OCI-LY1 (cell line): ENCODE data around the gene TSPAN10.

Experiments used
- EZH2 ChIP-seq: fragments of 200-600 bp; sonication (generic), shearing (Covaris generic); IDR thresholded peaks from 2 replicates; pipeline ENCODE4 v1.8.0; 2017; ENCODE audit warnings: borderline replicate concordance, mixed run types, mild to moderate bottlenecking, antibody characterized with exemption, low read length, moderate library complexity, mixed read lengths
- TF ChIP-seq, protein P1 (sequence below): fragments of 200-600 bp; sonication (generic), shearing (Covaris generic); IDR thresholded peaks from 2 replicates; pipeline ENCODE4 v1.5.1; 2017; ENCODE audit warnings: mild to moderate bottlenecking, antibody characterized with exemption, low read length, moderate library complexity, mixed read lengths

DNA sequence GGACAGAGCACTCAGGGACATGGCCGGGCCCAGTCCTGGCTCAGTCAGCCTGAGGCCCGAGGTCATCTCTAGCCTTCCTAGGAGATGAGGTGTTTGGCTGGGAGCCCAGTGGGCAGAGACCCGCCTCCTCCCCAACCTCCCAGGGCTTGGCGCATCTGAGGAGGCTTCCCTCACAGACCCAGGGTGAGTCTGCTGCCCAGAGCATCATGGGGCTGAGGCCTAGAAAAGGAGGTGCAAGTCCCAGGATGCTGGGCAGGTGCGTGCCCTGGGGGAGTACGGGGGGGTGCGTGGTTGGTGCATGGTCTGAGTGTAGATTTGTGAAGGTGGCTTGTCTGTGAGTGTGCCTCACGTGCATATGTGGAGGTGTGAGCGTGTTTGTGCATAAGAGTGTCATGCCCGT, 14.7 kb downstream of the TSPAN10 start:
- TF ChIP-seq, protein P1, sequence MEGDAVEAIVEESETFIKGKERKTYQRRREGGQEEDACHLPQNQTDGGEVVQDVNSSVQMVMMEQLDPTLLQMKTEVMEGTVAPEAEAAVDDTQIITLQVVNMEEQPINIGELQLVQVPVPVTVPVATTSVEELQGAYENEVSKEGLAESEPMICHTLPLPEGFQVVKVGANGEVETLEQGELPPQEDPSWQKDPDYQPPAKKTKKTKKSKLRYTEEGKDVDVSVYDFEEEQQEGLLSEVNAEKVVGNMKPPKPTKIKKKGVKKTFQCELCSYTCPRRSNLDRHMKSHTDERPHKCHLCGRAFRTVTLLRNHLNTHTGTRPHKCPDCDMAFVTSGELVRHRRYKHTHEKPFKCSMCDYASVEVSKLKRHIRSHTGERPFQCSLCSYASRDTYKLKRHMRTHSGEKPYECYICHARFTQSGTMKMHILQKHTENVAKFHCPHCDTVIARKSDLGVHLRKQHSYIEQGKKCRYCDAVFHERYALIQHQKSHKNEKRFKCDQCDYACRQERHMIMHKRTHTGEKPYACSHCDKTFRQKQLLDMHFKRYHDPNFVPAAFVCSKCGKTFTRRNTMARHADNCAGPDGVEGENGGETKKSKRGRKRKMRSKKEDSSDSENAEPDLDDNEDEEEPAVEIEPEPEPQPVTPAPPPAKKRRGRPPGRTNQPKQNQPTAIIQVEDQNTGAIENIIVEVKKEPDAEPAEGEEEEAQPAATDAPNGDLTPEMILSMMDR: no peak
- TF ChIP-seq EZH2: no peak
